Endothelial cell of umbilical vein (primary cell): ENCODE measurements around the gene RALGPS1. TPM values are rescaled to one million over a fixed set of nuclear protein-coding genes. Genes with fewer than 3 reads are reported as not detected.

Source experiments
- BruUV-seq: library from RNA; stranded (reverse); fragments of 400-500 nt; replicated peaks from 2 replicates; lab custom pipeline; 2021; lab: Mats Ljungman, UMichigan
- CTCF ChIA-PET: fragments of 300-600, 350-600 bp; sonication (Branson Sonifier 250); formaldehyde crosslinking; loops from one replicate; lab custom pipeline; 2021; ENCODE audit warnings: antibody characterized with exemption, inconsistent platforms; lab: Charles Lee
- POLR2A ChIA-PET: fragments of 300-600, 350-600 bp; sonication (Branson Sonifier 250); formaldehyde crosslinking; loops from one replicate; lab custom pipeline; 2021; ENCODE audit warnings: antibody characterized with exemption, inconsistent platforms; lab: Charles Lee
- DNase-seq: peaks from one replicate; pipeline ENCODE4 v3.0.0-alpha.2; 2011; ENCODE audit warnings: low read depth, low spot score
- FAIRE-seq: peaks from 2 replicates; lab custom pipeline; 2011; peaks lifted over from hg19 to GRCh38; lab: Jason Lieb, UNC
- H2AFZ ChIP-seq: 2 replicates; pipeline ENCODE4 v1.6.0; 2012; ENCODE audit warnings: low read depth, low read length, control low read depth, inconsistent platforms
- H3K27ac ChIP-seq: 2 replicates; pipeline ENCODE4 v1.5.1; 2011; ENCODE audit warnings: low read depth, mild to moderate bottlenecking, control low read depth, low read length, moderate library complexity; ENCODE audit not compliant: insufficient read depth
- H3K27me3 ChIP-seq, 2 experiments: 2 replicates each; pipeline versions ENCODE4 v1.6.0 to v1.6.1; 2011; ENCODE audit warnings: low read length in 2 of 2, mixed read lengths in 1 of 2; ENCODE audit not compliant: control insufficient read depth in 2 of 2, insufficient read depth in 2 of 2
- H3K36me3 ChIP-seq, 2 experiments: 2 replicates in 1 of 2; 3 replicates in 1 of 2; pipeline ENCODE4 v1.5.1; 2011; ENCODE audit warnings: low read length in 2 of 2, mild to moderate bottlenecking in 1 of 2, moderate library complexity in 1 of 2; ENCODE audit not compliant: control insufficient read depth in 2 of 2, insufficient read depth in 2 of 2; ENCODE audit errors: extremely low read depth in 1 of 2
- H3K4me1 ChIP-seq: 3 replicates; pipeline ENCODE4 v1.5.1; 2011; ENCODE audit warnings: mild to moderate bottlenecking, low read length; ENCODE audit not compliant: control insufficient read depth, insufficient read depth; ENCODE audit errors: extremely low read depth
- H3K4me2 ChIP-seq: 2 replicates; pipeline ENCODE4 v1.6.1; 2011; ENCODE audit warnings: low read length, control low read depth, mixed read lengths; ENCODE audit not compliant: insufficient read depth
- H3K4me3 ChIP-seq, 3 experiments: fragments of 200-600 bp in 1 of 3; sonication (generic), shearing (Covaris generic) in 1 of 3; replicated peaks in 1 of 3; 2 replicates each; pipeline ENCODE4 v1.5.1; 2011 to 2016; ENCODE audit warnings: control low read depth in 3 of 3, low read length in 3 of 3, mild to moderate bottlenecking in 2 of 3, inconsistent platforms in 1 of 3, low read depth in 1 of 3, moderate library complexity in 1 of 3; ENCODE audit not compliant: insufficient read depth in 1 of 3
- H3K79me2 ChIP-seq: 2 replicates; pipeline ENCODE4 v1.6.0; 2012; ENCODE audit warnings: low read length, inconsistent platforms; ENCODE audit not compliant: control insufficient read depth, insufficient read depth
- H3K9ac ChIP-seq: replicated peaks from 2 replicates; pipeline ENCODE3; 2011; ENCODE audit warnings: low read length, control low read depth; ENCODE audit not compliant: insufficient read depth; ENCODE audit errors: extremely low read depth
- H3K9me1 ChIP-seq: replicated peaks from 3 replicates; pipeline ENCODE4 v1.6.0; 2011; ENCODE audit warnings: mild to moderate bottlenecking, low read length; ENCODE audit not compliant: control insufficient read depth, insufficient read depth; ENCODE audit errors: extremely low read depth
- H3K9me3 ChIP-seq: replicated peaks from 2 replicates; pipeline ENCODE4 v1.5.1; 2012; ENCODE audit warnings: low read length, inconsistent platforms; ENCODE audit not compliant: control insufficient read depth, insufficient read depth
- H4K20me1 ChIP-seq: replicated peaks from 2 replicates; pipeline ENCODE3; 2011; ENCODE audit warnings: mild to moderate bottlenecking, low read length; ENCODE audit not compliant: control insufficient read depth, insufficient read depth; ENCODE audit errors: extremely low read depth
- CTCF ChIP-seq, 2 donors: IDR thresholded peaks; 1 replicate in 1 of 2; 2 replicates in 1 of 2; pipeline ENCODE4 v1.5.1; 2011; ENCODE audit warnings: low read length in 2 of 2, mild to moderate bottlenecking in 2 of 2, moderate library complexity in 2 of 2, control low read depth in 1 of 2, inconsistent platforms in 1 of 2, low read depth in 1 of 2; ENCODE audit not compliant: insufficient read depth in 1 of 2; ENCODE audit errors: extremely low read depth in 1 of 2
- EZH2 ChIP-seq: IDR thresholded peaks from 2 replicates; pipeline ENCODE4 v1.6.1; 2012; ENCODE audit warnings: borderline replicate concordance, low read depth, mild to moderate bottlenecking, moderate library complexity, low read length, inconsistent platforms; ENCODE audit not compliant: severe bottlenecking
- FOS ChIP-seq: IDR thresholded peaks from 2 replicates; pipeline ENCODE4 v1.6.1; 2011; ENCODE audit warnings: mild to moderate bottlenecking, low read length, moderate library complexity, borderline replicate concordance; ENCODE audit not compliant: insufficient read depth
- GATA2 ChIP-seq: IDR thresholded peaks from 2 replicates; pipeline ENCODE4 v1.7.0; 2011; ENCODE audit warnings: low read depth, mild to moderate bottlenecking, moderate library complexity, mixed read lengths, low read length; ENCODE audit not compliant: insufficient read length, insufficient read depth
- JUN ChIP-seq: IDR thresholded peaks from 2 replicates; pipeline ENCODE4 v1.6.1; 2011; ENCODE audit warnings: borderline replicate concordance, low read depth; ENCODE audit not compliant: insufficient read length, insufficient read depth
- MAX ChIP-seq: IDR thresholded peaks from 2 replicates; pipeline ENCODE4 v1.6.1; 2011; ENCODE audit not compliant: insufficient read depth, insufficient read length
- MYC ChIP-seq: IDR thresholded peaks from one replicate; pipeline ENCODE4 v1.6.1; 2011; ENCODE audit warnings: mild to moderate bottlenecking, low read depth, low read length
- POLR2A ChIP-seq: IDR thresholded peaks from 2 replicates; pipeline ENCODE4 v1.6.1; 2012; ENCODE audit warnings: low read depth, mild to moderate bottlenecking, control low read depth, low read length
- POLR2AphosphoS5 ChIP-seq: IDR thresholded peaks from 2 replicates; pipeline ENCODE4 v1.6.1; 2012; ENCODE audit warnings: low read depth, mild to moderate bottlenecking, control low read depth, low read length, moderate library complexity; ENCODE audit not compliant: insufficient read depth
- dilution Hi-C: fragments of 300-500 bp; cut with MboI; formaldehyde crosslinking; loops from one replicate; pipeline ENCODE4 v1.15.0; 2019; ENCODE audit warnings: low sequenced_read_pairs; ENCODE audit not compliant: extremely low pct_ligation_motif_present
- intact Hi-C: fragments of 100-400 bp; cut with micrococcal nuclease; formaldehyde crosslinking; loops from one replicate; pipeline ENCODE4 v1.10.0; 2022
- polyA plus RNA-seq, 4 experiments: library from polyadenylated mRNA; depleted of rRNA in 3 of 4; stranded (reverse) in 3 of 4; unstranded in 1 of 4; fragments of >200 nt; gene quantifications; 2 replicates each; pipeline versions ENCODE4 v1.2.1 to v1.2.3, GENCODE V29; 2011 to 2012; ENCODE audit warnings: missing spikeins in 1 of 4
- total RNA-seq: library from RNA; stranded (reverse); gene quantifications from 2 replicates; pipeline ENCODE4 v1.2.3, GENCODE V29; 2021

RALGPS1 gene
- total and polyA plus RNA-seq, 2 donors (not counting 3 experiments of a cell fraction or from before 2014, with no cell fraction given), result 3.8 to 5.5 TPM

- H3K36me3 ChIP-seq, result peaks cover 0 to 6% of the 10 kb centered on the region in 2 experiments
- CTCF ChIA-PET, result interaction anchor here (1.6 kb wide), 1 partner anchor 167 kb away, joined by 5 read pairs; no protein-coding TSS in a partner anchor
These were observed 192.8 kb downstream of the RALGPS1 start for GRCh38 chr9:127107171-127107928.

More at GRCh38 chr9:127107171-127107928, 192.8 kb downstream of the RALGPS1 start:
- TF ChIP-seq CTCF (IDR thresholded peaks at IDR 0.05; ENCODE audit: extremely low read depth in 1 of 2, insufficient read depth in 1 of 2, low read depth in 1 of 2, low read length in 2 of 2) (no peak), MAX (no peak), POLR2AphosphoS5 (no peak), GATA2 (no peak), POLR2A (no peak), JUN (no peak), MYC (no peak), FOS (no peak), EZH2 (no peak)
- H2AFZ ChIP-seq, result no peak overlapping the region
- POLR2A ChIA-PET, result no interaction called here
- H3K9me3 ChIP-seq, result no peaks in the 10 kb centered on the region
- no peaks in the 10 kb centered on the region for H3K27me3 ChIP-seq
- no peak overlapping the region for H3K27ac ChIP-seq
- intact Hi-C loops, result no loop called here
- BruUV-seq, result no TSS peak
- no peak overlapping the region for H3K4me2 ChIP-seq
- peaks cover under 1% of the 10 kb centered on the region for H3K4me1 ChIP-seq
- no peaks in the 10 kb centered on the region for H4K20me1 ChIP-seq
- FAIRE-seq (no peak), DNase-seq (no peak)
- H3K4me3 ChIP-seq, result no peak overlapping the region
- dilution Hi-C loops, result no loop called here
- H3K9ac ChIP-seq, result no peak overlapping the region
- no peaks in the 10 kb centered on the region for H3K79me2 ChIP-seq
- no peaks in the 10 kb centered on the region for H3K9me1 ChIP-seq
